SHP77 (cell line): ENCODE data around the gene SAP25.

Experiments used
- DNase-seq, 2 experiments: peaks; one replicate each; lab custom pipeline; 2025; lab: John Stamatoyannopoulos, UW

SAP25 gene

DNA sequence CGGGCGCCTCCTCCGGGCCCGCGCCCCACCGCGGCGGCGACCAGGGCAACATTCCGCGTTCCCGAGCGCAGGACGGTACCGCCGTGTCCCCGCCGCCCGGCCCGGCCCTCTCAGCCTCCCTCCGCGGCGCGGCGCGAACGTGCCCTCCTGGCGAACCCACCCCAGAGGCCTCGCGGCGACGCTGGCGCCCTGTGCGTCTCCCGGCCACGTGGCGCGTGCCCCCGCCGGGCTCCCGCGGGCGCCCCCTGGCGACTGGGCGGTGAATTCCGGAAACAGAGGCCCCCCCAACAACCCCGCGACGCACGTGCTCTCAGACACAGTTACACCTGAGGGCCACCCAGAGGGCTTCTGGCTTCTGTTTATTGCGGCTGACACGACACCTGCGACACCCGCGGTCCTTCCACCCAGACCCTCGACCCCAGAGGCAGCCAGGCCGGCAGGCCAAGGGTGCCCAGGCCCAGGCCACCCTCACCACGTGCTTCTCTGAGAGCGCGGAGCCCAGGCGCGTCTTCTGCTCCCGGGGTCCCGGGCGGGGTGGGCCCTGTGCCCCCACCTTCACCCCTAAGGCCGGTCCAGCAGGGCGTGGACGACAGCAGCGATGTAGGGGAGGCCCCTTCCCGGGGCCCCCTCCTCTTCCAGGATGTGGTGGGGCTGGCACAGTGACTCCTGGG is at the start of gene SAP25:
Gene SAP25 (minus strand): TSS at position 210 of the 671 bp plus-strand sequence. CDS start 158 bp downstream, at position 52.
- DNase-seq: no peak

DNA sequence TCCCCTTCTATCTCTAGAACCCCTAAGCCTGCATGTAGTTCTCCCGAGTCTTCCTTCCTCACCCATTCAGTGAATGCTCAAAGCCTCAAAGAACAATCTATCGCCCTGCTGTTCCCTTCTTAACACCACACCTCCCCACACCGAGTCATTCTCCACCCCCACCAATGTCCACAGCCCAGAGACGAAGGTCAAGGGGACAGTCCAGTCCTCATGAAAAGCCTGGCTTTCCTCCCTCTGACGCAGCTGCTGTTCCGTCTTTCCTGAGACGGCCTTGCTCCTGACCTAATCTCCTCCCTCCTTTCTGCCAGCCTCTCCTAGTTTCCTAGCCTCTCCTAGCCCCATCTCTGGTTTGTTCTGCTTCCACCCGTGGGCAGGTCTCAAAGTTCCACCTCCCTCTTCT is 47.9 kb upstream of the SAP25 start:
- DNase-seq: no peak

DNA sequence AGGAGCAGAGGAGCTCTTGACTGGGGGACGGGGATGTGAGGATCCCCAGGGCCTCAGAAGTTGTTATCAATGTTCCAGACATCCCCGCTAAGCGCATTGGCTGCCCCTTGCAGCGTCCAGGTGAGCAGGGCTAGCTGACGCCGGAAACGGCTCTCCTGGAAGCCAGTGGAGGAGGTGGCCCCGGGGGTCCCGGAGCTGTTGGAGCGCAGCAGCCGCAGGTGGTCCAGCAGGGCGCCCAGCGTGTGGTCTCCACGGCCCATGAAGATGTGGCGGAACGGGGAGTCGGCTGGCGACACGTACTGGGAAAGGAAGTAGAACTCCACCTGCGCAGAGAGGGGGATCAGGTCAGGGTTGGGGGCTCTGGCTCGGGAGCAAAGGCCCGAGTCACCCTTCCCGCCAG is 47.1 kb upstream of the SAP25 start:
- DNase-seq: no peak

DNA sequence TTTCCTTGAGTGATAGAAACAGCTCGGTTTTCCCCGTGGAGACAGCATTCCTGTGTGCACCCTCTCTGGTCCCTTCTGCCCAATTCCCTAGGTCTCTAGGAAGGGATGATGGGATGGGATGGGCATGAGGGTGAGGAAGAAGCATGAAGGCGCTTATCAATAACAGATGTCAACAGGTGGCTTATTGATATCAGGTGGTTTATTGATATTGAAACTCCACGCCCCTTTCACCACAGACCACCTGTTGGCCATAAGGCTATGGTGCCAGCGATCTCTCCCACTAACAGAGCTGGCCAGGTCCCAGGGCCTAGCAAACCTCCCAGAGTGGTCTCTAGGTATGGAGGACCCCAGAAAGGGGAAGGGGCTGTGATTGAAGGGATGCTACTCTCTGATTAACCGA is 46.5 kb upstream of the SAP25 start:
- no peak for DNase-seq

DNA sequence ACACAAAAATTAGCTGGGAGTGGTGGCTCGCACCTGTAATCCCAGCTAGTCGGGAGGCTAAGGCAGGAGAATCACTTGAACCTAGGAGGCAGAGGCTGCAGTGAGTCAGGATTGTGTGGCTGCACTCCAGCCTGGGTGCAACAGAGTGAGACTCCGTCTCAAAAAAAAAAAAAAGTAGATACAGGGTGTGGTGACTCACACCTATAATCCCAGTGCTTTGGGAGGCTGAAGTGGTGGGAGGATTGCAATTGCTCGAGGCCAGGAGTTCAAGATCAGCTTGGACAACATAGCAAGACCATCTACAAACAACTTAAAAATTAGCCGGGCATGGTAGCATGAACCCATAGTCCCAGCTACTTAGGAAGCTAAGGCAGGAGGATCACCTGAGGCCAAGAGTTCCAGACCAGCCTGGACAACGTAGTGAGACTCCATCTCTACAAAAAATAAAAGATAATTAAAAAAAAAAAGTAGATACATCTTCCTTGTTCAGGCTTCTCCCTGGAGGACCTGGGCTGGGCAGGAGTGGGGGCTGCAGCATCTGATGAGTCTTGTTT is 40.7 kb upstream of the SAP25 start:
- no peak for DNase-seq

DNA sequence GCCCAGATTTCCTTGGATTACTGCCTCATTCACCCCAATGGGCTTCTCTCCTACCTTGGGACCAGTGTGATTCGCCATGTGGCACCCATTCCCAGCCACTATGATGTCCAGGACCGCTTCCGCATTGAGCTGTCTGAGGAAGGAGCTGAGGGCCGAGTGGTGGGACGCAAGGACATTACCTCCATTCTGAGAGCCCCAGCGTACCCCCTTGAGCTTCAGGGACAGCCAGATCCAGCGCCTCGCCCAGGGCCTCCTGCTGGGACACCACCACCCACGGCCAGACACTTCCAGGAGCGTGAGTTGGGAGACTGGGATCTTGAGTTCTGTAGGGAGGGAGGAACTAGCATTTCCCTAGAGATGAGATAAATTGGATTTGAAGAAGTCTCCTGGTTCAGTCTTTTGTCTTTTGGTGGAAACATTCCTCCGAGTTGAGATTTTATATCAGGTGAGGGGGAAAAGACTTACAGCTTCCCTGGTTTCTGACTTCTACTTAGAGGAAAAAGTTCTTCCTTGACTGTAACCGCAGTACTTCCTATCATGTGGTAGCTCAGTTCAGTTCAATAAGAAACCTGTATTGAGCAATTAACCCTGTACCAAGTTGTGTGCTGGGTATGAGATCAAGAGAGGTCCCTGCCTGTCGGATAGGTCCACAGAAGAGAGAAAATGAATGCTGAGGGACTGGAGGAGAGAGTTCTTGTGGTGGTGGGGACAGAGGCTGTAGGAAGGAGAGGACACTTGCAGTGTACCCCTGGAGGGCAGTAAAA is 39.9 kb upstream of the SAP25 start:
- no peak for DNase-seq

DNA sequence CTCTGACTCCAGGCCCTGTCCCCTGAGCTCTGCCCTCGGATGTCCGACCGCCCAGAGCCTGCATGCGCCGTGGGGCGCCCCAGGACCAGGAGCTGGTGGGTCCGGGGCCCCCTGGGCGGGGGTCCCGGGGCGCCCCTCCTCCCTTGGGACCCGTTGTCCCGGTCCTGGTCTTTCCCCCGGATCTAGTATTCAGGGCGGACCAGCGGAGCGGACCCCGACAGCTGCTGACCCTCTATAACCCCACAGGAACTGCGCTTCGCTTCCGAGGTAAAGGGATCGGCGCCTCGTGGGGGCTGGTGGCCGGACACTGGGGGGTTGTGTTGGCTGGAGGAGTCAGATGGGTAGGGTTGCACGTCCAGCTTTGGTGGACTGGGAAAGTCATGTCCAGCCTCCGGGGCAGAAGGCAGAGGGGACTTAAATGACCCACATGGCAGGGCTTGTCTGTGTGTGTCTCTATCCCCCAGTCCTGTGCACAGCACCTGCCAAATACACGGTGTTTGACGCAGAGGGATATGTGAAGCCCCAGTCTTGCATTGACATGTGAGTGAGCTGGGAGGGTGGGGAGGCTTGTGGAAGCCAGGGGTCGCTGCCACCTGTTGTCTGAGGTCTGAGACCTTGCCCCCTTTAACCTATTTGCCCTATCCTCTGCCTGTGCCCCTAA is 39.2 kb upstream of the SAP25 start:
- DNase-seq: no peak

DNA sequence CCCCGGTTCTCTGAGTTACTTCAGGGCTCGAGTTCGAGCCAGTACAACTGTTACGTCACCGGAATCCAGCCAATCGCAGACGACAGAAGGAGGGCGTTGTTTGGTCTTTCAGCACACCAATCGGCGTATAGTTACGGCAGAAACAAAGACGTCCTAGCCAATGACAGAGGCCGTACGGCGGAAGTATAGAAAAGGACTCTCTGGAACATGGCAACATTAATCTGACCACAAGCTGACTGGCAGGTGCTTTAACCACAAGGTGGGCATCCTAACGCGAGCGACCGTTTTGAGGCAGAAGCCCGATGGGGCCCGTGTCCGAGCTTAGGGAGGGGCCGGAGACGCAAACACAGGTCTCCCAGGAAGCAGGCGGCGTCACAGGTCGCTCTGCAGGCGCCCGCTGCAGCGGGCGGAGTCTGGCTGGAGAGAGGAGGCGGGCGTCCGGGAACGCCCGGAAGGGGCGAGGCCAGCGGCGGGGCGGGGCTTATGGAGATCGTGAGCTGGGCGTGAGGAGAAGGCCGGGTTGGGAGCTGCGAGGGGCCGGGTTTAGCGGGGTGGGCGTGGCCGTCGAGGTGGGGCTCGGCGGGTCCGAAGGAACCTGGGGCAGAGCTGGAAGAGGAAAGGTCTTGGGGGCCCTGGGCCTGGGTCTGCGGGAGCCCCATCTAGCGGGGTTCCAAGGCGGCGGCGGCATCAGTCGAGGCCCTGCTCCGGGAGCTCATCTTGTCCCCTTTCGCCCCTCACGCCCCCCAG is 38.5 kb upstream of the SAP25 start, which contains the start of gene MOSPD3:
Gene MOSPD3 (plus strand): TSS at position 558 of the 747 bp plus-strand sequence. CDS start 252 bp downstream, outside the sequence.
- peak; percentile 98 for DNase-seq

DNA sequence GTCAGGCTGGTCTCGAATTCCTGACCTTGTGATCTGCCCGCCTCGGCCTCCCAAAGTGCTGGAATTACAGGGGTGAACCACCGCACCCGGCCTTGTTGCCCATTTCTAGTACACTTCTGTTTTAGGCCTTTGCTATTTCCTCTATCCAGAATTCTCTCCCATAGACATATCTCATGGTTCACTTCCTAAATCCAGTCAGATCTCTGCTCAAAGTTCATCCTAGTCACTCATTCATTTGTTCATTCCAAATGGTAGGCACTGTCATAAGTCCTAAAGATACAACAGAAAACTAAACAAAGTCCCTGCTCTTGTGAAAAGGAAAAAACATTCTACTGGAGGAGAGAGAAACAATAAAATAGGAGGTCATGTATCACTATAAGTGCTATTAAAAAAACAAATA is 36.3 kb upstream of the SAP25 start:
- no peak for DNase-seq

DNA sequence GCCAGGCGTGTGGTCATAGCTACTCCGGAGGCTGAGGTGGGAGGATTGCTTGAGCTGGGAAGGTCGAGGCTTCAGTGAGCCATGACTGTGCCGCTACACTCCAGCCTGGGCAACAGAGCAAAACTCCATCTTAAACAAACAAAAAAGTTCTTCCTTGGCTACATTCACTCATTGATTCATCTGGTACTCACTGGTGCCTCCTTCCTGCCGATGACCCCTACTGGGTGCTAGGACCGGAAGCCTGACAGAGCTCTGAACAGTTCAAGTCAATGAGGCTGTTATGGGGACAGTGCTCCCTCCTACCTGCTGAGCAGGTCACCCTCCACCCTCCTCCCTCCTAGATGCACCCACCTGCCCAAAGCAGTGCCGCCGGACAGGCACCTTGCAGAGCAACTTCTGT is 33.4 kb upstream of the SAP25 start:
- no peak for DNase-seq

DNA sequence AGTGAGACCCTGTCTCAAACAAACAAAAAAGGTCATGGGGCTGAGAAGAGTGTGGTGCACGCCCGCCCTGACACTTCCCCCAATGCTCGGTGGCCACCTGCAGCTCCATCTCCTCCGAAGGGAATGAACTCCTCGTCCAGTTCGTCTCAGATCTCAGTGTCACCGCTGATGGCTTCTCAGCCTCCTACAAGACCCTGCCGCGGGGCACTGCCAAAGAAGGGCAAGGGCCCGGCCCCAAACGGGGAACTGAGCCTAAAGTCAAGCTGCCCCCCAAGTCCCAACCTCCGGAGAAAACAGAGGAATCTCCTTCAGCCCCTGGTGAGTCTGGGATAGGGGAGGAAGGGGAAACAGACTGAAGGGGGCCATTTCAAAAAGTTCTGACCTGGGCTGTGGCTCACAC is 32.6 kb upstream of the SAP25 start:
- DNase-seq: no peak

DNA sequence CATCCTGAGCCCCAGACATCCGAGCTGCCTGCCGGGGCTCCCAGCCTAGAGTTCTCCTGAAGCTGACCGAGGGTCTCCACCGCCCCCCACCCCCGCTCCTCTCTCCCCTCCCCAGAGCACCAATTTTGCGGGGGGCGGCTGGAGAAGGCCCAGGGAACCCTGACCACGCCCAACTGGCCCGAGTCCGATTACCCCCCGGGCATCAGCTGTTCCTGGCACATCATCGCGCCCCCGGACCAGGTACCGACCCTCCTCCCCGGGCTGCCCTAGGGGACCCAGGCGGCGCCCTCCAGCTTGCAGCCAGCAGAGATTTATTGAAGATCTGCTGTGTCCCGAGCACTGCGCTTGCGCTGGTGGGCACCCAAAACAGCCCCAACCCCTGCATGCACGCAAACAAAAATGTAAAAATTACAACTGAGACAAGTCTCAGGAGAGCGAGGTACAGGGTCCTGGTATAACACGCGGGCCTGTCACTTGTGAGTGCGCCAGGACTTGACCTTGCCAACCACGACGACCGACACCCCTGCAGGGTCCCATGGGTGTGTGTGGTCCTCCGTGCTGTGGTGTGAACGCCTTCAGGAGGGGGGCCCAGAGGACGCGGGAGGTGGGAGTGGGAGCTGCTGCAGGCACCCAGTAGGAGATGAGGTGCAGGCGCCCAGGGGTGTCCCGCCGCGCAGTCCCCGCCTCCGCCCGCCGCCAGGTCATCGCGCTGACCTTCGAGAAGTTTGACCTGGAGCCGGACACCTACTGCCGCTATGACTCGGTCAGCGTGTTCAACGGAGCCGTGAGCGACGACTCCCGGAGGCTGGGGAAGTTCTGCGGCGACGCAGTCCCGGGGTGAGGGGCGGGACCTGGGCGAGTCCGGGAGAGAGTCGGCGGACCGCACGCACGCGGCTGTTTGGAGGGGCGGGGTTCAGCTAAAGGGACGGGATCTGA is 31.5 kb upstream of the SAP25 start:
- no peak for DNase-seq

DNA sequence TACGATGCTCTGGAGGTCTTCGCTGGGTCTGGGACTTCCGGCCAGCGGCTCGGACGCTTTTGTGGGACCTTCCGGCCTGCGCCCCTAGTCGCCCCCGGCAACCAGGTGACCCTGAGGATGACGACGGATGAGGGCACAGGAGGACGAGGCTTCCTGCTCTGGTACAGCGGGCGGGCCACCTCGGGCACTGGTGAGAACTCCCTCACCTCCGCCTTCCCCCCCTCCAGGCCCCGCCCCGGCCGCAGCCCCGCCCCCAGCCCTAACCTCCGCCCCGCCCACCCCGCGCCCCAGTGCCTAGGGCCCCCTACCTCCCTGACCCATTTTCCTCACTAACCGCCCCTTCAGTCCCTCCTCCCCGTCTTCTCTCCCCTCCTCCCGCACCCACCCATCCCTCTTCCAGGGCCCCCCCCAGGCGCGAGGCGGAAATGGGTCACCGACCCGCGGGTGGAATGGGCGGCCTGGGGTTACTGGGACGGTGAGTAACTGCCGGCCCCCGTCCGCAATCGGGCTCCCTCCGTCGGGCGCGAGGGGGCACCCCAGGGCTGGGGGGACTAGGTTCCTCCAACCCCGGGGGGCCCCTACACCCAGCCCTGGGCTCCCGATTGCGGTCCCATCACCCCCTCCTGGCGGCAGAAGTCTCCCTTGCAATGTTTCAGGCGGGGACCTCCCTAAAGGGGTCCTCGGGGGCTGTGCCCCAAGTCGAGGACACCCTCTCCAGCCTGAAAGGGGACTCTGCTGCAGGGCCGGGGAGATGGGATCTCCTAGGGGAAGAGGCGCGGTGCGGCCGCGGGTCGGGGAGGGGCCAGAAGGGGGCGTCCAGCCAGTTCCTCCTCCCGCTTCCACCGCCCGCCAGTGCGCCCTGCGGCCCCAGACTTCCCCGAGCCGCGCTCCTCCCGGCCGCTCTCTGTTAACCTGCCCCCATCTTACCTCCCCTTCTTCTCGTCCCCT is 30.6 kb upstream of the SAP25 start:
- peak; percentile 34 to 50 for DNase-seq

DNA sequence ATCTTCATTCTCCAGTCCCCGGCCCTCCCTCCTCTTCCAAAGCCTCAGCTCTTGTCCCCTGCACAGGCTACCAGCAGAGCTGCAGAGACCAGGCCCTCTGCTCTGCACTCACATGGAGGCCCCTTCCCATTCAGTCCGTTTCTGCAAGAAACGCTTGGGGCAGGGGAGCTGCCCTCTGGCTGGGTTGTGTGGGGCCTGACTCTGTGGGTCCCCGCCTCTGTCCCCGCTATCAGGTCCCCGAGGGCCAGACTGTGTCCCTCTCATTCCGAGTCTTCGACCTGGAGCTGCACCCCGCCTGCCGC is 30.0 kb upstream of the SAP25 start:
- DNase-seq: no peak

DNA sequence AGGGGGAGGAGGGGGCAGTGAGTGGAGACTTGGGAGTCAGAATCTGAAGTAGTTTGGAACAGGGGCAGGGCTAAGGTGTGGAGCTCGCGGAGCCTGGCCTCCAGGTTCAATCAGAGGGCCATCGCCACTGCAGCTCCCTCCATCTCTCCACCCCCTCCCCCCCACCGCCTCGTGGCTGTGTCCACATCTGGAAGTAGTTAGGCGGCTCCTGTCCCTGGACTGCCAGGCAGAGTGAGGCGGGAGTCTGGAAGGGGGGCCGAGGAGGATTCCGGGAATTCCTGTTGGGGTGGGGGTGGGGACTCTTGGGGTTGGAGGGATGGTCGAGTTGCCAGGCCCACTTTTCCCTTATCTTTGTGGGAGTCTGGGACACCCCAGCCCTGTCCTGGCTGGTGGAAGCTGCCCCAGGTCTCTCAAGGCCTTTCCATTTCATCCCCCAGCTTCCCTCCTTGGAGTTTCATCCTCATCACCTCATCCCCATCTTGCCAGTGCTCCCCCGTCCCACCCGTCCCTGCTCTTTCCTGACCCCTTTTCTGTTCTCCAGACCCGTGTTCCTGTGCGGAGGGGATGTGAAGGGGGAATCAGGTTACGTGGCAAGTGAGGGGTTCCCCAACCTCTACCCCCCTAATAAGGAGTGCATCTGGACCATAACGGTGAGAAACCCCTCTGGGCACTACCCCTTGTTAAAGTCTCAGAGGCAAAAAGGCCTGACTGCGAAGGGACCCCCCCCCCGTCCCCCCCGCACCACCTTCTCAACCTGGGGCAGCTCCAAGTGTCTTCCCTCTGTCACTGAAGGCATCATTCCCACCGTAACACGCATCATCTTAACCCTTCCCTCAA is 29.4 kb upstream of the SAP25 start:
- DNase-seq: no peak

DNA sequence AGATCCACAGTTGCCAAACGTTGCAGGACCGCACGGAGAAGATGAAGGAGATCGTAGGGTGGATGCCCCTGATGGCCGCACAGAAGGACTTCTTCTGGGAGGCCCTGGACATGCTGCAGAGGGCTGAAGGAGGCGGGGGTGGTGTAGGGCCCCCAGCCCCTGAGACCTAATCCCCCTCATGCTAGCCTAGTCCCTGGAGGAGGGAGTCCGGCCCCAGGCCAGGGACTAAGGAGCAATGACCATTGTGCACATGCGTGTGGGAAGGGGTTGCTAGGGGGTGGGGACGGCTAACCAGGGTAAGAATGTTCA is 27.0 kb upstream of the SAP25 start:
- no peak for DNase-seq

DNA sequence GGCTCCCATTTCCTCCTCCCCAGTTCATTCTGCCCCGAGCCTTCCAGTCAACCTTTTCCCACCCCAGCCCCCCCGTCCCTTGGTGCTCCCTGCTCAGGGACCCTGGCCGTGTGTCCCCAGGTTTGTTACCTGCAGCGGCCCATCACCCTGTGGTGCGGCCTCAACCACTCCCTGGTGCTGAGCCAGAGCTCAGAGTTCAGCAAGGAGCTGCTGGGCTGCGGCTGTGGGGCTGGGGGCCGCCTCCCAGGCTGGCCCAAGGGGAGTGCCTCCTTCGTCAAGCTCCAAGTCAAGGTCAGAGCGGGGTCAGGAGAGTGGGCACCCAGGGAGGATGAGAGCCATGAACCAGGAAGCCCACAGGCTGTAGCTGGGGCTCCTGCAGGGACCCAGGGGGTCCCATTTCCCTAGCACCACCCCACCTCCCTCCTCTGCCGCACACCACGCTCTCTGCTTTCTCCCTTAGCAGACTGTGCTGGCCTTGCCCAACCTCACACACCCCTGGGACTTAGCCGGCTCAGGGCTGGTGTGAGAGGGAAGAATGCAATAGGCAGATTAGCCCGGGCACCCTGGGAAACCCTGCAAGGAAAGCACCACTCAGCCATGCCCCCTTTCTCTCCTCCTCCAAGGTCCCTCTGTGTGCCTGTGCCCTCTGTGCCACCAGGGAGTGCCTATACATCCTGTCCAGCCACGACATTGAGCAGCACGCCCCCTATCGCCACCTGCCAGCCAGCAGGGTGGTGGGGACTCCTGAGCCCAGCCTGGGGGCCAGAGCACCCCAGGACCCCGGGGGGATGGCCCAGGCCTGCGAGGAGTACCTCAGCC is 26.4 kb upstream of the SAP25 start:
- peak in 1 of 2 experiments; percentile 11 for DNase-seq

DNA sequence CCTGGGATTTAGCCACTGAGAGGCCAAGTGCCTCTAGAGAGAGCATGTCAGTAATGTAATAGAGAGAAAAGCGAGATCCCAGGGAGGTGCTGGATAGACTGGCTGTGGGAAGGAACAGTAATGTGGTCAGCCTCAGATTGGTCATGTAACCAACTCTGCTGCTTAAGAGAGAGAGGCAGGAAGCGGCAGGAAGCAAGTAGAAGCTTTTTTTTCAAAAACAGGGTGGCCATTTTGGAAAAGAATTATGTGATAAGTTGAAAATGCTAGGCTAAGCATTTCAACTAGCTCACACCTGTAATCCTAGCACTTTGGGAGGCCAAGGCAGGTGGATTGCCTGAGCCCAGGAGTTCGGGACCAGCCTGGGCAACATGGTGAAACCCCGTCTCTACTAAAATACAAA is 24.7 kb upstream of the SAP25 start:
- no peak for DNase-seq
